K562 (cell line): ENCODE data around the gene TCF4. TPM values are rescaled to one million over a fixed set of nuclear protein-coding genes. Genes with fewer than 3 reads are reported as not detected.

ENCODE experiments used
- ATAC-seq: fragments of 200-7000 bp; cut with Tn5 transposase; 3 replicates; pipeline ENCODE4 v1.9.1; 2020; ENCODE audit warnings: moderate library complexity
- BruUV-seq: library from RNA; stranded (reverse); fragments of 400-500 nt; replicated peaks from 2 replicates; lab custom pipeline; 2021; lab: Mats Ljungman, UMichigan
- CTCF ChIA-PET: fragments of 300-600 bp; formaldehyde crosslinking; extraction: SDS; loops from one replicate; lab custom pipeline; 2021; ENCODE audit warnings: low intra/inter-chr PET ratio; lab: Yijun Ruan, JAX
- POLR2A ChIA-PET: fragments of 300-600, 350-650 bp; sonication (Branson Sonifier 250); formaldehyde crosslinking; extraction: SDS; loops from one replicate; lab custom pipeline; 2021; ENCODE audit warnings: antibody characterized with exemption, inconsistent platforms; lab: Yijun Ruan, JAX
- DNase-seq, 4 experiments: peaks; one replicate each; pipeline versions ENCODE4 v3.0.0 to v3.0.0-alpha.2; 2011 to 2018; ENCODE audit warnings: low spot score in 3 of 4, mixed read lengths in 3 of 4; ENCODE audit errors: extremely low read depth in 1 of 4
- FAIRE-seq: peaks from 2 replicates; lab custom pipeline; 2011; peaks lifted over from hg19 to GRCh38; lab: Jason Lieb, UNC
- H2AFZ ChIP-seq: 2 replicates; pipeline ENCODE4 v1.6.0; 2011; ENCODE audit warnings: low read depth, low read length, control low read depth, inconsistent platforms
- H3K27ac ChIP-seq: fragments of 200-600 bp; 3 replicates; pipeline ENCODE4 v1.8.0; 2011; ENCODE audit warnings: low read depth, mild to moderate bottlenecking, control low read depth, inconsistent platforms, low read length, moderate library complexity, mixed read lengths; ENCODE audit errors: extremely low read depth
- H3K27me3 ChIP-seq, 2 experiments: fragments of 300-600 bp in 1 of 2; 2 replicates in 1 of 2; 3 replicates in 1 of 2; pipeline versions ENCODE4 v1.6.0 to v1.8.0; 2011; ENCODE audit warnings: inconsistent platforms in 2 of 2, low read length in 2 of 2, mild to moderate bottlenecking in 1 of 2, mixed read lengths in 1 of 2, moderate library complexity in 1 of 2; ENCODE audit not compliant: control insufficient read depth in 2 of 2, insufficient read depth in 2 of 2
- H3K36me3 ChIP-seq: fragments of 300-600 bp; 3 replicates; pipeline ENCODE4 v1.8.0; 2011; ENCODE audit warnings: mild to moderate bottlenecking, low read length, inconsistent platforms; ENCODE audit not compliant: control insufficient read depth, insufficient read depth
- H3K4me1 ChIP-seq, 2 experiments: fragments of 200-600 bp in 1 of 2; replicated peaks in 1 of 2; 2 replicates in 1 of 2; 3 replicates in 1 of 2; pipeline versions ENCODE4 v1.5.1 to v1.8.0; 2011; ENCODE audit warnings: inconsistent platforms in 2 of 2, low read length in 2 of 2, mild to moderate bottlenecking in 1 of 2, mixed read lengths in 1 of 2, moderate library complexity in 1 of 2; ENCODE audit not compliant: control insufficient read depth in 2 of 2, insufficient read depth in 2 of 2
- H3K4me2 ChIP-seq: 2 replicates; pipeline ENCODE4 v1.6.1; 2011; ENCODE audit warnings: low read length, control low read depth, inconsistent platforms, mixed read lengths; ENCODE audit not compliant: insufficient read depth
- H3K4me3 ChIP-seq: fragments of 200-600 bp; sonication (generic), shearing (Covaris generic); 2 replicates; pipeline ENCODE4 v1.5.1; 2016; ENCODE audit warnings: control low read depth, inconsistent platforms
- H3K79me2 ChIP-seq: fragments of 200-600 bp; 3 replicates; pipeline ENCODE4 v1.8.0; 2011; ENCODE audit warnings: low read length, inconsistent platforms; ENCODE audit not compliant: control insufficient read depth, insufficient read depth
- H3K9ac ChIP-seq, 2 experiments: 2 replicates each; pipeline versions ENCODE4 v1.6.0 to v1.6.1; 2011; ENCODE audit warnings: low read depth in 2 of 2, low read length in 2 of 2, control low read depth in 1 of 2, inconsistent platforms in 1 of 2, mild to moderate bottlenecking in 1 of 2, mixed read lengths in 1 of 2; ENCODE audit not compliant: insufficient read depth in 1 of 2
- H3K9me1 ChIP-seq: one replicate; pipeline ENCODE4 v1.6.0; 2011; ENCODE audit warnings: inconsistent platforms, mild to moderate bottlenecking, low read length, moderate library complexity; ENCODE audit not compliant: control insufficient read depth, insufficient read depth
- H3K9me3 ChIP-seq: replicated peaks from 2 replicates; pipeline ENCODE4 v1.5.1; 2011; ENCODE audit warnings: low read depth, low read length, inconsistent platforms; ENCODE audit not compliant: control insufficient read depth, insufficient read depth
- H4K20me1 ChIP-seq: replicated peaks from 2 replicates; pipeline ENCODE4 v1.6.1; 2011; ENCODE audit warnings: low read length, inconsistent platforms, mixed read lengths; ENCODE audit not compliant: control insufficient read depth, insufficient read depth
- ARID3A ChIP-seq: IDR thresholded peaks from 2 replicates; pipeline ENCODE4 v1.6.1; 2012; ENCODE audit warnings: low read depth, low read length, improper control_type of control experiment, borderline replicate concordance
- CREB3L1 ChIP-seq: fragments of 450-650 bp; IDR thresholded peaks from 2 replicates; pipeline ENCODE4 v1.6.1; 2014; ENCODE audit warnings: low read depth, mild to moderate bottlenecking, moderate library complexity, borderline replicate concordance
- ETS1 ChIP-seq: conservative IDR thresholded peaks from 2 replicates; pipeline ENCODE4 v1.6.1; 2011; ENCODE audit warnings: low read depth, mild to moderate bottlenecking, low read length; ENCODE audit not compliant: control insufficient read depth
- IFI16 ChIP-seq: fragments of 250-450 bp; sonication (Bioruptor Pico); IDR thresholded peaks from 2 replicates; pipeline ENCODE4 v2.1.2; 2022; ENCODE audit warnings: mild to moderate bottlenecking, inconsistent platforms
- MCM7 ChIP-seq, 2 experiments: fragments of 450-650 bp; IDR thresholded peaks; 2 replicates each; pipeline ENCODE4 v1.6.1; 2016 to 2018
- POLR3A ChIP-seq: IDR thresholded peaks from 2 replicates; pipeline ENCODE4 v1.6.1; 2011; ENCODE audit warnings: borderline replicate concordance, mild to moderate bottlenecking, moderate library complexity; ENCODE audit not compliant: insufficient read length, insufficient read depth; ENCODE audit errors: extremely low read depth
- SMARCB1 ChIP-seq: IDR thresholded peaks from 2 replicates; pipeline ENCODE4 v1.6.1; 2011; ENCODE audit warnings: improper control_type of control experiment, low read depth; ENCODE audit not compliant: insufficient read length
- SMARCE1 ChIP-seq: fragments of 450-650 bp; IDR thresholded peaks from 2 replicates; pipeline ENCODE4 v1.7.1; 2016; ENCODE audit warnings: mild to moderate bottlenecking
- SREBF2 ChIP-seq: sonication (generic); formaldehyde crosslinking; IDR thresholded peaks from 2 replicates; pipeline ENCODE4 v1.4.0; 2020; ENCODE audit warnings: mild to moderate bottlenecking, missing genetic modification reagents
- TBL1XR1 ChIP-seq, 2 experiments: IDR thresholded peaks; 2 replicates each; pipeline ENCODE4 v1.6.1; 2012; ENCODE audit warnings: improper control_type of control experiment in 2 of 2, low read length in 2 of 2, mild to moderate bottlenecking in 1 of 2
- TCF7L2 ChIP-seq: fragments of 150-350 bp; IDR thresholded peaks from 2 replicates; pipeline ENCODE4 v1.6.1; 2016; ENCODE audit warnings: low read depth, mild to moderate bottlenecking, low read length, moderate library complexity
- ZKSCAN1 ChIP-seq: fragments of 150-350 bp; IDR thresholded peaks from 2 replicates; pipeline ENCODE4 v1.6.1; 2016; ENCODE audit warnings: low read depth, low read length
- ZNF583 ChIP-seq: fragments of 250-450 bp; sonication (Bioruptor Pico); IDR thresholded peaks from 2 replicates; pipeline ENCODE4 v1.4.0; 2020
- ZZZ3 ChIP-seq: fragments of 450-650 bp; IDR thresholded peaks from 2 replicates; pipeline ENCODE4 v1.6.1; 2016; ENCODE audit warnings: antibody characterized with exemption, mild to moderate bottlenecking, moderate library complexity
- WGBS: fragments of 100-300 bp; shearing (Covaris generic); methylation state at CpG from one replicate; pipeline ENCODE4 v1.1.6; 2016; ENCODE audit warnings: low coverage, mixed read lengths; ENCODE audit not compliant: insufficient coverage; ENCODE audit errors: missing lambda C conversion rate; 5-methylcytosine and 5-hydroxymethylcytosine counted together
- in situ Hi-C: fragments of 300-500 bp; cut with MboI; formaldehyde crosslinking; loops from 4 replicates; pipeline ENCODE4 v1.15.0; 2018; ENCODE audit warnings: inconsistent platforms, mixed read lengths
- intact Hi-C: fragments of 100-400 bp; cut with micrococcal nuclease; formaldehyde crosslinking; loops from 2 replicates; pipeline ENCODE4 v1.14.2; 2022
- polyA plus RNA-seq, 8 experiments: library from polyadenylated mRNA; depleted of rRNA in 4 of 8; stranded (reverse) in 5 of 8; unstranded in 3 of 8; fragments of >200 nt; fragmentation: Nextera tagmentation in 2 of 8; fragmentation: Illumina TruSeq in 1 of 8; extraction: Ambion mirVana in 2 of 8; extraction: Trizol in 1 of 8; gene quantifications; 2 replicates each; pipeline versions ENCODE4 v1.2.1 to v1.2.3, GENCODE V29; 2011 to 2014; ENCODE audit warnings: inconsistent platforms in 1 of 8, missing spikeins in 1 of 8
- total RNA-seq, 7 experiments: library from RNA; depleted of rRNA in 6 of 7; stranded (reverse); fragments of >200 nt in 6 of 7; fragmentation: Illumina TruSeq in 2 of 7; extraction: Trizol in 2 of 7; gene quantifications; 2 replicates each; pipeline versions ENCODE4 v1.2.1 to v1.2.3, GENCODE V29; 2011 to 2021; ENCODE audit warnings: low replicate concordance in 1 of 7
- TF ChIP-seq, protein P1 (sequence below): fragments of 450-650 bp; conservative IDR thresholded peaks from 2 replicates; pipeline ENCODE4 v1.6.1; 2016; ENCODE audit warnings: missing genetic modification characterization, low read depth, mild to moderate bottlenecking, missing compliant biosample characterization, moderate library complexity
- TF ChIP-seq, protein P2 (sequence below): sonication (generic); formaldehyde crosslinking; IDR thresholded peaks from 2 replicates; pipeline ENCODE4 v1.9.0; 2022; ENCODE audit warnings: mild to moderate bottlenecking, missing genetic modification reagents

TCF4 gene
- total and polyA plus RNA-seq, 9 of the 15 experiments (the other 6 are each of a cell fraction or from before 2014, with no cell fraction given): 4.8 to 24.7 (median 15.2) TPM

- intact Hi-C loops (no loop called here), in situ Hi-C loops (no loop called here)
- no peak overlapping the region for H3K9ac ChIP-seq
- no peak for ATAC-seq
- no peaks in the 10 kb centered on the region for H3K27me3 ChIP-seq
- H3K36me3 ChIP-seq: peaks cover 10% of the 10 kb centered on the region; the same call in 1 of the 3 replicates
- H3K79me2 ChIP-seq: no peaks in the 10 kb centered on the region
- no peaks in the 10 kb centered on the region for H4K20me1 ChIP-seq
- no peak overlapping the region for H3K27ac ChIP-seq
- TF ChIP-seq SREBF2 (CRISPR knock-in tag) (no peak), CREB3L1 (no peak), TCF7L2 (no peak), SMARCB1 (no peak), ARID3A (no peak), ZKSCAN1 (no peak), MCM7 (IDR thresholded peaks at IDR 0.05) (no peak), ETS1 (no peak), SMARCE1 (no peak), TBL1XR1 (IDR thresholded peaks at IDR 0.05; ENCODE audit: low read length in 2 of 2) (no peak), IFI16 (no peak), ZZZ3 (no peak), POLR3A (no peak), ZNF583 (CRISPR knock-in tag) (no peak)
- TF ChIP-seq, protein P1, sequence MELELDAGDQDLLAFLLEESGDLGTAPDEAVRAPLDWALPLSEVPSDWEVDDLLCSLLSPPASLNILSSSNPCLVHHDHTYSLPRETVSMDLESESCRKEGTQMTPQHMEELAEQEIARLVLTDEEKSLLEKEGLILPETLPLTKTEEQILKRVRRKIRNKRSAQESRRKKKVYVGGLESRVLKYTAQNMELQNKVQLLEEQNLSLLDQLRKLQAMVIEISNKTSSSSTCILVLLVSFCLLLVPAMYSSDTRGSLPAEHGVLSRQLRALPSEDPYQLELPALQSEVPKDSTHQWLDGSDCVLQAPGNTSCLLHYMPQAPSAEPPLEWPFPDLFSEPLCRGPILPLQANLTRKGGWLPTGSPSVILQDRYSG (tag): no peak
- TF ChIP-seq, protein P2, sequence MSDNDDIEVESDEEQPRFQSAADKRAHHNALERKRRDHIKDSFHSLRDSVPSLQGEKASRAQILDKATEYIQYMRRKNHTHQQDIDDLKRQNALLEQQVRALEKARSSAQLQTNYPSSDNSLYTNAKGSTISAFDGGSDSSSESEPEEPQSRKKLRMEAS (CRISPR knock-in tag): no peak
- ChIA-PET CTCF (no interaction called here), POLR2A (no interaction called here)
- H2AFZ ChIP-seq: no peak overlapping the region
- no peak for DNase-seq
- WGBS: 80% methylated on average over 1 of the region's 1 CpG
- no TSS peak for BruUV-seq
- H3K4me1 ChIP-seq: no peaks in the 10 kb centered on the region
- no peaks in the 10 kb centered on the region for H3K9me3 ChIP-seq
- no peaks in the 10 kb centered on the region for H3K9me1 ChIP-seq
- FAIRE-seq: no peak
- H3K4me2 ChIP-seq: no peak overlapping the region
- no peak overlapping the region for H3K4me3 ChIP-seq
These were observed 363.8 kb downstream of the TCF4 start for GRCh38 chr18:55224086-55224625.
